KOPT-K1 (cell line): ENCODE results near the gene DNASE1L3.

Experiments
- H3K27ac ChIP-seq: fragments of 200-600 bp; sonication (generic); 2 replicates; pipeline ENCODE4 v1.5.1; 2016; ENCODE audit warnings: antibody characterized with exemption, mild to moderate bottlenecking, low read depth, low read length; ENCODE audit not compliant: poor library complexity, severe bottlenecking
- H3K36me3 ChIP-seq: fragments of 200-600 bp; sonication (generic); 2 replicates; pipeline ENCODE4 v1.5.1; 2017; ENCODE audit warnings: antibody characterized with exemption, mild to moderate bottlenecking, low read length, moderate library complexity; ENCODE audit not compliant: insufficient read depth
- H3K9me3 ChIP-seq: fragments of 200-600 bp; sonication (generic); 2 replicates; pipeline ENCODE4 v1.5.1; 2017; ENCODE audit warnings: antibody characterized with exemption, low read length, mild to moderate bottlenecking; ENCODE audit not compliant: insufficient read depth, poor library complexity, severe bottlenecking

Gene DNASE1L3

DNA sequence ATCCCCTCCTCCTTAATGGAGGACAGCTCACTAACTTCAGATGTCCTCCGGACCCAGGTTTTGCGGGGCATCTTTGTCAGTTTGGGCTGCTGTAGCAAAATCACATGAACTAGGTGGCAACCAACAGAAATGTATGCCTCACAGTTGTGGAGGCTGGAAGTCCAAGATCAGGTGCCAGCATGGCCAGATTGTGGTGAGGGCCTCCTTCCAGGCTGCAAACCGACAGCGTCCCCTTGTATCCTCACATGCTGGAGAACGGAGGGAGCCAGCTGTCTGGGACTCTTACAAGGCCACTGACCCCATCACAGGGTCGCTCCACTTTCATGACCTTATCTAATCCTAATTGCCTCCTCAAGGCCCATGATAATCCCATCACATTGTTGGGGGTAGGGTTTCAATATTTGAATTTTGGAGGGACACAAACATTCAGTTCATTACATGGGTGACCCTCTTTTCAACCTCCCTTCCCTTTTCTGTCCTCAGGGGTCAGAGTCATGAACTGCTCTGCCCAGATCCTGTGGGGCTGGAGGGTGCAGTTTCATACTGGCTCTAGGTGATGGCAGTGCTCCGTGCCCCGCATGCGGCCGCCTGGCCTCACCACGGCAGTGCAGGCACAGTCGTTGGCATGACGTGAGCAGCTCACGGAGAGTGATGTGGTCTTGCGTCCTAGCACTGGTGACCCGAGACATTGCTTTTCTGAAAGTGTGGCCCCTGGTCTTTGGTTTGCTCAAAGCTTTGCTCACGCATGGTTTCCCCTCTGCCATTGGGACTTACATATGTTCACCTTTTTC, 58.4 kb downstream of the DNASE1L3 start:
- peaks cover 57% of the 10 kb centered on the region for H3K36me3 ChIP-seq
- H3K27ac ChIP-seq = no peak overlapping the region
- no peaks in the 10 kb centered on the region for H3K9me3 ChIP-seq

DNA sequence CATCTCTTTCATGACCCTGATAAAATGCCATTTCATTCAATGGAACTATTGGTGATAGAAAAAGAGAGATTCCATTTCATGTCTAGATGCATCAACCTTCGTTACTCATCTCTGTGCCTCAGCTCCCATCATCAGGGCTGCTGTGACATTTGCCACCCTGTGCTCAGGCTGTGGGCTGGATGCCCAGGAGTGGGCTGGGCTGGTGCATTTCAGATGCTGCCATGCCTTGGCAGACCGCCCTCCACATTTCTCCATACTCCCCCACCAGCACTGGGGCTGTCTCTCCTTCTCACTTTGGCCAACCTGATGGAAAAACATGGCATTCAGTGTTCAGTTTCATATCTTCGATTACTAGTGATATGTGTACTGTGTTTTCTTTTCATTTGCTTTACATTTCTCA, 59.1 kb downstream of the DNASE1L3 start:
- Histone ChIP-seq H3K36me3 (peaks cover 64% of the 10 kb centered on the region), H3K27ac (no peak overlapping the region)

DNA sequence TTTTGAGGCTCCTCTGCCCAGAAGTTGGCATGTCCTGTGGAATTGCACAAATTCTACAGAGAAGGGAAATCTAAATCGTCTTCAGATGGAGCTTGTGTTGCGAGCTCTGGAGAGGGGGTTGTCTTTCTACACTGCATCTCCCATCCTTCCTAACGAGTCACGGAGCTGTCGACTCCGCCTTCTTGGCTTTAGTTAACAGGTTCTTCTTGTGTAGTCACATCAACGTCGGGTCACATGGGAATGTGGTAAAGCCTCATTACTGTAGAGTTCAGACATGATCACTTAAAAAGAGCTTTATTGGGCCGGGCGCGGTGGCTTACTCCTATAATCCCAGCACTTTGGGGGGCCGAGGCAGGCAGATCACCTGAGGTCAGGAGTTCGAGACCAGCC, 60.0 kb downstream of the DNASE1L3 start:
- Histone ChIP-seq H3K27ac (no peak overlapping the region), H3K36me3 (peaks cover 62% of the 10 kb centered on the region), H3K9me3 (no peaks in the 10 kb centered on the region)

More for the DNA sequence above, 59.1 kb downstream of the DNASE1L3 start:
- no peaks in the 10 kb centered on the region for H3K9me3 ChIP-seq

DNA sequence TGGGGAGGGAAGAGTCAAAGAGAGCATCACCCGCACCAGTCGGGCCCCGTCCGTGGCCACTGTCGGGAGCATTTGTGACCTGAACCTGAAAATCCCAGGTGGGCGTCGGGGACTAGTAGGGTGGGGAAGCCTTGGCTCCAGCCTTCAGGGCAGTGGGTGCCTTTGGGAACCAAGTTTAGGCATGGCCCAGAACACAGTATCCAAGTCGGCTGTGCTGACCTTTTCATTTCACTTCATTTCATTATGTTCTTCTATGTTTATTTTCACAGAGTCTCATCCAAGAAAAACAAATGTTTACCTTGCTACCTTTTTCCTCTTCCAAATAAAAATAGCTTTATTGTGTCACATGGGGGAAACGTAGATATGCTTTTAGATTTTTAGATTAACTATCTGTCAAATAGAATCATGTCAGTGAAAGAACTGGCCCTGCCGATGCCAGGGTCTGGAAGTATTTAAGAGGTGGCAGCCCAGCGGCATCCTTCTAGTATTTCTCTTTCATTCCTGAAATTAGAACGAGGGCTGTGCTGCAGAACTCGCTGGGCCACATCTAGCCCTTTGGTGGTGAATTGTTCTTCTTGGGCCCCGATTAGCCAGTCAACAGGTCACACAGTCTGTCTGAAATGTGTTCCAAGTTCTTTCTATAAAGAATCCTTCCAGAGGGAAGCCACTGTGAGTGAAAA, 60.5 kb downstream of the DNASE1L3 start:
- Histone ChIP-seq H3K36me3 (peaks cover 60% of the 10 kb centered on the region), H3K27ac (no peak overlapping the region), H3K9me3 (no peaks in the 10 kb centered on the region)

DNA sequence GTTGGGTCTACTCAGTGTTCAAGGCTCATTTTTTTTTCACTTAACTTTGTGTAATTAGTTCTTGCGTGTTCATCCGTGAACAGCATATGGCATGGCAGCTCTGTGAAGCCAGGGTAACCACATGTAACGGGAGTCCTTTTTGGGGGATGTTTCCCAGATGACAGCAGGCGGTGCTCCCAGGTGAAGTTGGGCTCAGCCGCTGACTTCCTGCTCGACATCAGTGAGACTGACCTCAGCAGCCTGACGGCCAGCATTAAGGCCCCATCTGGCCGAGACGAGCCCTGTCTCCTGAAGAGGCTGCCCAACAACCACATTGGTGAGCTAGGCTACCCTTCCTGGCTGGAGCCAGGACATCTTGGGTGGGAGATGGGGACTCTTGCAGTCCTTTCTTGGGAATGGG, 62.7 kb downstream of the DNASE1L3 start:
- H3K9me3 ChIP-seq = no peaks in the 10 kb centered on the region
- H3K27ac ChIP-seq = no peak overlapping the region
- peaks cover 52% of the 10 kb centered on the region for H3K36me3 ChIP-seq

DNA sequence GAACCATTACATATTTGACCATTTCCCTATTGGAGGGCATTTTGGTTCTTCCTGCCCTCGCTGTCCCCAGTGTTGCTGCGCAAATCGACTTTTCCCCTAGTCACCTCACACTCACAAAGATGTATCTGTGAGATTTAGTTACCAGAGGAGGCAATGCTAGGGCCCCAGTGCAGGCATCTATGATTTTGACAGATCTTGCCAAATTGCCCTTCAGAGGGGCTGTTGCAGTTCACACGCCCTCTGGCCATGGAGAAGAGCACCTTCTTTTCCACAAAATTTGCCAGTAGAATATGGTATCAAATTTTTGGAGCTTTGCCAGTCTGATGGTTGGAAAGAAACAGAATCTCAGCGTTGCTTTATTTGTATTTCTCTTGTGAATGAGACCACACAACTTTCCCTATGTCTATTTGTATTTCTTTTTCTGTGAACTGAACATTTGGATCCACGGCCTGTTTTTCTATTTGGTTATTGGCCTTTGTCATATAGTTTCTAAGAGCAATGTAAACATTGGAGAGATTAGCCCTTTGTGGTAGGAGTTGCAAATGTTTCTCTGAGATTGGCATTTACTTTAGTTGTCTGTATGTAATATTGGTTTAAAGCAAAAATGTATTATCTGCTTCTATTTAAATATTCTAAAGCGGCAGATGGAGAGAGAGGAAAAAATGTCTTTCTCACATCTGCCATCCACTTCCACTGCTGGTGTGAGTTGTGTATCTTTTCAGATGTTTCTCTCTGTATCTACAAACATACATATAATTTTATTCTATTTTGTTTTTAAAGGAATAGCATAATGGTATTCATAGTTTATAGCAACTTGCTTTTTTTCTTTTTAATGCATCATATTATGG, 66.1 kb downstream of the DNASE1L3 start:
- Histone ChIP-seq H3K36me3 (peaks cover 36% of the 10 kb centered on the region), H3K9me3 (no peaks in the 10 kb centered on the region), H3K27ac (no peak overlapping the region)

- H3K9me3 ChIP-seq = no peaks in the 10 kb centered on the region
- peaks cover 28% of the 10 kb centered on the region for H3K36me3 ChIP-seq
- H3K27ac ChIP-seq = no peak overlapping the region
Observed at GRCh38 chr3:58143417-58144055, 67.2 kb downstream of the DNASE1L3 start.
